GM19351 (cell line): ENCODE data around the gene SAMSN1.
"Not testable (repeated sequence)": the region's sequence is repeated elsewhere in the genome, so short reads cannot be mapped to it uniquely, and the experiment has no call there.

ENCODE experiments used
- ATAC-seq: cut with Tn5 transposase; IDR thresholded peaks from one replicate; pipeline ENCODE4 v1.9.1; 2021; ENCODE audit warnings: mild to moderate bottlenecking, moderate library complexity; ENCODE audit not compliant: unreplicated experiment

The SAMSN1 gene

DNA sequence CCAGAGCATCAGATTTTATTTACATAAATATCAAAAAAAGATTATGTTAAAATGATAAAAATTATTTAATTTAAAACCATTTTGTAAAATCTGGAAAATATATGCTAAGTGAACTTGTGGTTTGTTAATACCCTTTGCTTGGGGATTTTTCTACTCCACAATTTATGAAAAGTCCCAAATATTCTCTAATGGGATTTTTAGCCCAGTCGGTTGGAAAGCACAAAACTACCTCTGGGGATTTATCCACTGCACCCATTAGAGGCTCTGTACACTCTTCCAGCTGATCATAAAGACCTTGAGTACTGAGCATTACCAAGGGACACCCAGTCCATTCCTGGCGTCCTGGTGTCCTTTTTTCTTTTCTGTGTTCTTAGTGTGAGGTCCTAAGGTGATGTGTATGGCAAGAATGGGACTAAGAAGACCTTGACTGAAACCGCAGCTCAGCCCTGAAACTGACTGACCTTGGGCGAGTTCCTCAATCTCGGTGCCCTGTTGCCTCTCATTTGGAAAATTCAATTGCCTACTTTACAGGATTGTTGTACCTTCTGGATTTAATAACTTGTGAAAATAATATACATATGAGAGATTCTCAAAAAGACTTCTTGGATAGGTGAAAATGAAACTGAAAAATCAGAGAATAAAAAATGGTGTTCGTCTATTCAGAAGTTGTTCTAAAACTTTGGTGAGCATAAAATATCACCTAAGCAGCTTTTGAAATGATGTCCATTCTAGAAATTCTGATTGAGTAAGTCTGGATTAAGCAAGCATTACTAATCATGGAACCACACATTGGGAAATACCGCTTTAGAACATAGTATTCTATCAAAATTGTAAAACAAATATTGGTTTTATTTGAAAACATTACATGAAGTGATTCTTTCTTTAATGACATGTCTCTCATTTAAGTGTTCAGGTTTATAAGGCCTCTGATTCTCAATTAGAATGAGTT is 21.5 kb upstream of the SAMSN1 start:
- peak; percentile 60 for ATAC-seq

DNA sequence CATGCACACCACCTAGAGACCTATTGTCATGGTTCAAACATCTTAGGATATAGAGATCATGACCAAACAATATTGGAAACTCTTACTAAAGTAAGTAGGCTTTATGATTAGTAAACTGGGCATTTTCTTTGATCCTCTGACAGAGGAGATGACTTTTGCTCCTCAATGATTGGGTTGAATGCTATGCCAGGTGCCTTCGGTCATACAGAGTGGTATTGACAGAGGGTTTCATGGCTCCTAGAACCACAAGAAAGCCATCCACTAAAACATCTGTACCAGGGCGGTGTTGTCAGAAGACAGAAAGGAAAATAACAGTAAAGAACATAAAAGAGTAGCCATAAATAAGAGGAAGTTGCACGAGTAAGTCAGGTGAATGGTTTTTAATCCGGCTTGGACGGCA is 20.8 kb upstream of the SAMSN1 start:
- no peak for ATAC-seq

DNA sequence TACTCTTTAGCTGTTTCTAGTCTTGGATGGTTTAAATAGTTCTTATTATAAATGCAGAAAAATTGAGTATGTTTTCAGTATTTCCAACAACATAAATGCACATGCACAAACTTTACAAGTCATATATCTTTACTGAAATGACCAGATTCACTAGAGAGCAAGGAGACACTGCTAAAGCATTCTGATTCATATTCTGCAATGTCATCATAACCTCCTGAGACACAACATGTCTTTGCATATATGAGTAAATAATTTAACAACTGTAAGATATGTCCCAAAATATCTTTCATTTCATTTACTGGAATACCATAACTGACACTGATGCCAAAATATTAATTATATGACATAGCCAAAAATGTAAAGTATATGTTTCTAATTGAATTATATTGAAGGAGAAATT is 16.8 kb upstream of the SAMSN1 start:
- ATAC-seq: no peak

DNA sequence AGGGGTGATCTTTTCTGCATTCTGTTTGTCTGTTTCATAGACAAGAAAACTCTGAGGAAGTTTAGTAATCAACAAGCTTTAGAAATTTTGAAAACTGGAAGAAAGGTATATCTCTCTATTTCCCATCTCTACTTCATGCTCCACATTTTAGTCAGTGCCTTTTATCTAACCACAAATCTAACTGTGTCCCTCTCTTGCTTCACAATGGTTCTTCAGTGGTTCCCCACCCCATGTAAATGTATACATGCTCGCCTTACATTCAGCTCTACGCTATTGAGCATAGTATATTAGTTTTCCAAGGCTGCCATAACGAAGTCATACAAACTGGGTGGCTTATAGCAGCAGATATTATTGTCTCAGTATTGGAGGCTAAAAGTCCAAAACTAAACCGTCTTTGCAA is 14.4 kb upstream of the SAMSN1 start:
- ATAC-seq: no peak

DNA sequence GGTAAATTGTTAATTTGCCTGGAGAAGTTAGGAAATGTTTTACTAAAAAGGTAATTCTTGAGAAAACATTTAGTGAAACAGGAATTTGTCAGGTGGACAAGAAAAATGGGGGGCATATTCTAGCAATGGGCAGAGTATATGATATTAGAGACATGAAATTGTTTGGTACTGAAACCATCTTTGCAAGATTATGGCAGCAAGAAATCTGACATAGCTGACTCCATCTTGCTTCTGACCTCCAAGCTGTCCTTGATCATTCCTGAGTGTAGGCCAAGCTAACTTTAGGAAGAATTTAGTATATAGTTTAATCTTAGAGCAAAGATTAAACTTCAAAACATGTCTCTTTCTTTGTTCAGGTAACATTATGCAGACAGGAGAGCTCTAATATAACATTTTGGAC is 14.0 kb upstream of the SAMSN1 start:
- ATAC-seq: no peak

DNA sequence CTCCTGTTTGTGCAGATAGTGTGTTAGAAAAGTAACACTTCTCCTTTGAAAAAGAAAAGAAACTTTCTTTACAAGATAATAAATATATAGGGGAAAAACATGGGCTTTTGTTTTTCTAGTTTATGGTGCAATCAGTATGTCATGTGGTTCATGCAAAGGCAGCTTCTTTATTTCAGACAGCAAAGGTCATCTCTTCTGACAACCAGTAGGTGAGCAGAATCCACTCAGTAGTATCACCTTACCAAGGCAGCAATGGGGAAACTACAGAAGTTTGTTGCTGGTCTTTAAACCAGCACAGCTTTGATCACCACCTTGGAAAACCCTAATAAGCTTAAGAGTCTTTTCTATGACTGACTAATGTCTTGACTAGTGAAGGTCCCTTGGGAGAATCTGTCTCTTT is 13.0 kb upstream of the SAMSN1 start:
- peak; percentile 31 for ATAC-seq

DNA sequence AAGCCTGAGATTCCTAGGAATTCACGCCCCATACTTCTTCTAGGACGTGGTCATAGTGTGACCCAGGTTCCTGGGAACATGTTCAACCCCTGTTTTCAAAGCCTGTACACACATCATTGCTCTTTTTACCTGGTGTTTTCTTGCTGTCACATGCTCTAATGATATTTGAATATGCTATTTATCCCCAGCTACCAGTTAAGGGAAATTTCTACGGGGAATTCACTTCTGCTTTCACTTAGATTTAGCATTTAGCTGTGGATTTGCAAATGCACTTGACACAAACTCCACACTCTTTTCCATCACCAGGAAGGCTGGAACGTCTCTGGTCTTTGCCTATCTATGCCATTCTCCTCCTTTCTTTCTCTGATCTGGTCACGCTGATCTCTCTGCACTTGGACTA is 11.3 kb upstream of the SAMSN1 start:
- ATAC-seq: peak; percentile 39

DNA sequence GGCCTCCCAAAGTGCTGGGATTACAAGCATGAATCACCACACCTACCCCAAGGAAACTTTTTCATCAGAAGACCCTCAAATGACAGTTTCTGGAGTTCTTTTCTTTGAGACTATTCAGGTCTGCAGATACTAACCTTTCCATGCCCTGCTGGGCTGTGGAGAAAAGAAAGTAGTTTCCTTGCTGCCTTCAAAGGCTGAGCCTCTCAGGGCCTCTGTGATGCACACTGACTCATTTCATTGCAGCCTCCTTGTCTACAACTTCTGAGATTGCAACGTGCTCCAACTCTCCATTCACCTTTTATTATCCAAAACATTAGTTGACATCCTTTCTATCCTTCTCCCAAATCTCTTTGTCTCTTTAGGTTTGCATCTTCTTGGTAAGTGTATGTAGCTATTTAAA is 8.8 kb upstream of the SAMSN1 start:
- ATAC-seq: peak; percentile 40

DNA sequence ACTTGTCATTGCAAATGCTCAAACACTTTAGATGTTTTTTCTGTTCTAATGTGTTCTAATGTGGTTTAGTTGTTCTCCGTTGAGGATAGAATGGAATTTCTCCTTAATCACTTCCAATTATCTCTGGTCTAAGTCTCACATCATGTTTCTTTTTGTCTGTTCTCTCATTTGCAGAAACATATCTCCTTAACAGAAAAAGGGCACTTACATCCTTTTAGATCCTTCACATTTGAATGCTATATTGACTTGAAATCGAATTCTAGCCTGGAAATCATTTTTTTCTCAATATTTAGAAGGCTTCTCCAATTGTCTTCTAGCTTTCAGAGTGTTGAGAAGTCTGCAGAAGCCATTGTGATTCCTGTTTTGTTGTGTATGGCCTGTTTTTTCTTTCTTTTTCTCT is 7.3 kb upstream of the SAMSN1 start:
- ATAC-seq: no peak

DNA sequence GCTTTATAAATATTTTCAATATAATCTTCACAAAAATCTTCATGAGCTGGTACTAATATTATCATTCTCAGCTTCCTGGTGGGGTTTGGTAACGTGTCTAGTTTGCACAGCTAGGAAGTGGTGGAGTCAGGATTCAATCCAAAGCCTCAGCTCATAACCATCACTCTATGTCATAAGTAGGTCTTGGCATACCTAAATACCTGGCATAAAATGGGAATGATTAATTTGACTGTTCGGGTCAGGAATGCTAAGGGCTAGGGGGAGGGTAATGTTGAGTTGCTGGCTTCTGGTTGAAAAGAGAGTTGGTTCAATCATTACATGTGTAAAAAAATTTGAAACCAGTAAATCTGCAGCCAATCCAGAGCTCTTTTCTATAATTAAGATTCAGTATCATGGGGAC is 5.6 kb upstream of the SAMSN1 start:
- ATAC-seq: no peak

DNA sequence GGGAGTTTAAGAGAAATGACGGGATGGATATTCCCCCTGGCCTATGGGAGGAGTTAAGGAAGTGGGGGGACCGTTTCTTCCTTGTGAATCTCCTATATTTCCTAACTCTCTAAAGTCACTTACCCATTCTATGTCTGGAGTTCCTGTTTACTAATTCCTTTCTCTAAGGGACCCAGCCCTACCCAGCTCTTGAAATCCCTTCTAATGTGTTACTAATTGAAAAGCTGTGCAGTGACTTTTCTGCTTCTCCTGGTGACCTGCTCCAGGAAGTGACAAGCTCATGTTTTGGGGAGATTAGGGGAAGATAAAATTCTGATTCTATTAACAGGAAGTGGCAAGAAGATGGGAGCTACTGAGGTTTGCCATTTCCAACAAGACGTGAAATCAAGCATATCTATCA is 4.0 kb upstream of the SAMSN1 start:
- ATAC-seq: no peak

DNA sequence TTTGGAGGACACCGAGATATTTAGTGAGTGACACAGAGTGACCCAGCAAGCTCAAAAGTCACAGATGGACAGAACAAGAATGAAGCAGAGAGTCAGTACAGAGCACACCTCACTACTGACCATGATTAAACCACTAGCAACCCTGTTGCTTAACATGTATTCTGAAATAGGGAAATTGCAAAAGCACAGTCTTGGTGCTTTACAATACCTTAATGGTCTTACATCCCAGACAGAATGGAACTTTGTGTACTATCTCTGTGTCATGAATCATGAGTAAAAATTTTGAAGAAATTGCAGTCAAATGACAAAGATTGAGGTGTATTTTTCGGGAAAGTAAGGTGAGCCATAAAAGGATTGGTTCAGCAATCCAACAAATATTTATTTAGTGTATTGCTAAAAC is 2.7 kb upstream of the SAMSN1 start:
- ATAC-seq: no peak

DNA sequence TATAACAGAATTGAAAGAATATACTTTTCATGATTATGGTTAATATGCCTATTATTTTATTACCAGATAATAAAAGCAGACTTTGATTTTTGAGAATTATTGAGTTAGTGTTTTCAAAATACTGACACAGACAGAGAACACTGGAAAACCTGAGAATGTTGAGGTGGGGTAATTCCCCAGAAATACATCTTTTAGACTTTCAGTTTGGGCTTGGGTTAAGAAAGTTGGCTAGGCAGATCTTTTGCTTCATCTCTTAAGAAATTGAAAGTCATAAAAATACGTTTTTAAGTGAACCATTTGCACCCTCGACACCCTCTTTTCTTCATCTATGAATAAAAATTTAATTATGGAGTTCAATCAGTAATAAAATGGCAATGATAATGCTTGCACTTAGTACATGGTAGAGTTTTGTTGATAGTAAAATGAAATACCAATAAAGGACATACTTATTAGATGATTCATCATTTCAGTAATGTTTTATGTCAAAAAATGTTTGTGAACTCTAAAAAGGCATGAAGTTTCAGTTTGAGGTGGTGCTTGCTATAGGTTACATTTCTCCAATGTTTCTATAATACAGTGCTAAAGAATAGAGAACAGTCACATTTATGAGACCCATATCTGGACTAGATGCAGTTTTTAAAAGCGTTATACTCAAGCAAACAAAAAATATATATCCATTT is 1.9 kb upstream of the SAMSN1 start:
- peak; percentile 33 for ATAC-seq

DNA sequence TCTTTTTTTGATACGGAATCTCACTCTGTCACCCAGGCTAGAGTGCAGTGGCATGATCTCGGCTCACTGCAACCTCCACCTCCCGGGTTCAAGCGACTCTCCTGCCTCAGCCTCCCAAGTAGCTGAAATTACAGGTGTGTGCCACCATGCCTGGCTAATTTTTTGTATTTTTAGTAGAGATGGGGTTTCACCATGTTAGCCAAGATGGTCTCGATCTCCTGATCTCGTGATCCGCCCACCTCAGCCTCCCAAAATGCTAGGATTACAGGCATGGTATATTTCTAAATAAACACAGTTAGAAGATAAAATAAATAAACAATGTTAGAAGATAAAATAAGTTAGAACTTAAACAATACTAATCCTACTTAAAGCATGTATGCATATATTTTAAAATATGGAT is 604 bp upstream of the SAMSN1 start:
- not testable (repeated sequence) for ATAC-seq

DNA sequence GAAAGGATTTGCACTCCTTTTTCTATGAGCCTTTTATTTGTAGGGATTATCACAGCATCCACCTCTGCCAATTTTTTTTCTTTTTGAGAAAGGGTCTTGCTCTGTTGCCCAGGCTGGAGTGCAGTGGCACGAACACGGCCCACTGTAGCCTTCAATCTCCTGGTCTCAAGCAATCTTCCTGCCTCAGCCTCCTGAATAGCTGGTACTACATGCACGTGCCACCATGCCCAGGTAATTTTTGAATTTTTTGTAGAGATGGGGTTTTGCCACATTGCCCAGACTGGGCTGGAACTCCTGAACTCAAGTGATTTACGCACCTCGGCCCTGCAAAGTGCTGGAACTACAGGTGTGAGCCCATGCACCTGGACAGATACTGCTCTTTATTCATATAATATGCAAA is 2.1 kb downstream of the SAMSN1 start:
- no peak for ATAC-seq

DNA sequence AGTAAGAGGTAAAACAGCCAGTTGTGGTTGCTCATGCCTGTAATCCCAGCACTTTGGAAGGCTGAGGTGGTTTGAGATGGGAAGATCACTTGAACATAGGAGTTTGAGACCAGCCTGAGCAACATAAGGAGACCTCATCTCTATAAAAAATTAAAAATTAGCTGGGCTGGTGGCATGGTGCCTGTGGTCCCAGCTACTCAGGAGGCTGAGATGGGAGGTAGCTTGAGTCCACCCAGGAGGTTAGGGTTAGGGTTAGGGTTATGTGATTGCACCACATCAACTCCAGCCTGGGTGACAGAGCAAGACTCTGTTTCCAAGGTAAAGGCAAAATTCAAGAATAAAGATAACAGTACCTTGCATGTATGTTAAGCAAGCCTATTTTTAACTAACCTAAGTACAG is 3.5 kb downstream of the SAMSN1 start:
- ATAC-seq: no peak

DNA sequence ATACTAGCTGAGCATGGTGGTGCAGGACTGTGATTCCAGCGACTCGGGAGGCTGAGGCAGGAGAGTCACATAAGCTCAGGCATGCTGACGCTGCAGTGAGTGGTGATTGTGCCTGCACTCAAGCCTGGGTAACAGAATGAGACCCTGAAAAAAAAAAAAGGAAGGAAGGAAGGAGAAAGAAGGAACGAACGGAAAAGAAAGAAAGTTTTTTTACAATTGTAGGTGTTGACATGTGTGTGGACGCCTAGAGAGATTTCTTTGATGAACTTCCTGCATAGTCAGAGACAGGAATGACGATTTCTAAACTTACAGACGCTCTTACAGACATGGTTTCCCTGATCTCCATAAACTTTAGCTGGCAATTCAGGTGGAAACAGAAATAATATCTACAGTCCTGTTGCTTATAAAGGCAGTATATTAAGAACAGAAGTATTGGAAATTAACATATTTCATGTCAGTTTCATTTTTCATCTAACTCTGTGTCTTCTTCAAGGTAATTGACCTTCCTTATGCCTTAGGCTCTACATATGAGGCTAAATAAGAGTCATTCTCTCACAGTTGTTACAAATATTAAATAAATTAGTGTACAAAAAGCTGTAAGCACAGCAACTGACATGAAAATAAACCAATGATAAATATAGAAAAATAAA is 4.1 kb downstream of the SAMSN1 start:
- no peak for ATAC-seq

DNA sequence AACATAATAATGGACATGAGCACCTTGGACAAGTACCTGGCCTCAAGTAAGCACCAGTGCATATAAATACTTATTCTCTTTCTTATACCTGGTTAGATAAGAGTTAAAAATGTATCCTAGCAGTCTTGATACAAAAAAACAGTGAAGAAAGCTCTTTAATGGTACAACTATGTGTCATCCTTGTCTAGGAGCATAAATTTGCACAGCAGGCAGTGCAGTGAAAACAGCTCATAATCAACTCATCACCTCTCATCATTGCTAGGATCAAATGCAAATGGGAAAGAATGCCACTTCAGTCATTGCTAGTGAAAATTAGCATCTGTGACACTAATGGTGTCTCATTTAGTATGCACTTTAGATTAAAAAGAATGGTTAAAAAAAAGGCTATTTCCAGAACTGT is 7.6 kb downstream of the SAMSN1 start:
- no peak for ATAC-seq

DNA sequence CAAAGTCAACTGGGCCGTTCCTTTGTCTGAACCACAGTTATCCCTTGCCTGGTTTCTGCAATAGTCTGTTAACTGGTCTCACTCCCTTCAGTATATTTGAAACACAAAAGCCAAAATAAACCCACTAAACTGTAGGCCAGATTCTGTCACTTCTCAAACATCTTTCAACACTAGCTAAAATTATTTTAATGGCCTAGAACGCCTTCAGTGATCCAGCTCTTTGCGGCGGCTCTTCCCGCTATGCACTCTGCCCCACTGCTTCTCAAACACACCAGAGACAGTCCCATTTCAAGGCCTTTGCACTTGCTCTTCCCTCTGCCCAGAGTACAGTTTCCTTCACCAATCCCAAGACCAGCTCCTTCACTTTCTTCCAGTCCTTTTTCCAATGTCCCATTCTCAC is 9.2 kb downstream of the SAMSN1 start:
- ATAC-seq: no peak

DNA sequence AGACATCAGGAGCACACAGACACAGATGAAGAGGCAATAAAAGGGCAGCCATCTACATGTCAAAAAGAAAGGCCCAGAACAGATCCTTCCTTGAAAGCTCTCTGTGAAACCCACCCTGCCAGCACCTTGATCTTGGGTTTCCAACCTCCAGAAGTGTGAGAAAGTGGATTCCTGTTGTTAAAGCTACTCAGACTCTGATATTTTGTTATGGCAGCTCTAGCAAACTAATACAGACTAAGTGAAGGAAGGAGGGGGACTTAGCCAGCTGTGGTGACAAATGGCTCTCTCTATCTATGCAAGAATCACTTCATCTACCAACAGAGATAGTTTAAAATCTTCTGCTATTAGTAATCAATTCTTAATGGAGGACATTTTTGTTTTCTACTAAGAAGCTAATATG is 10.4 kb downstream of the SAMSN1 start:
- ATAC-seq: no peak

DNA sequence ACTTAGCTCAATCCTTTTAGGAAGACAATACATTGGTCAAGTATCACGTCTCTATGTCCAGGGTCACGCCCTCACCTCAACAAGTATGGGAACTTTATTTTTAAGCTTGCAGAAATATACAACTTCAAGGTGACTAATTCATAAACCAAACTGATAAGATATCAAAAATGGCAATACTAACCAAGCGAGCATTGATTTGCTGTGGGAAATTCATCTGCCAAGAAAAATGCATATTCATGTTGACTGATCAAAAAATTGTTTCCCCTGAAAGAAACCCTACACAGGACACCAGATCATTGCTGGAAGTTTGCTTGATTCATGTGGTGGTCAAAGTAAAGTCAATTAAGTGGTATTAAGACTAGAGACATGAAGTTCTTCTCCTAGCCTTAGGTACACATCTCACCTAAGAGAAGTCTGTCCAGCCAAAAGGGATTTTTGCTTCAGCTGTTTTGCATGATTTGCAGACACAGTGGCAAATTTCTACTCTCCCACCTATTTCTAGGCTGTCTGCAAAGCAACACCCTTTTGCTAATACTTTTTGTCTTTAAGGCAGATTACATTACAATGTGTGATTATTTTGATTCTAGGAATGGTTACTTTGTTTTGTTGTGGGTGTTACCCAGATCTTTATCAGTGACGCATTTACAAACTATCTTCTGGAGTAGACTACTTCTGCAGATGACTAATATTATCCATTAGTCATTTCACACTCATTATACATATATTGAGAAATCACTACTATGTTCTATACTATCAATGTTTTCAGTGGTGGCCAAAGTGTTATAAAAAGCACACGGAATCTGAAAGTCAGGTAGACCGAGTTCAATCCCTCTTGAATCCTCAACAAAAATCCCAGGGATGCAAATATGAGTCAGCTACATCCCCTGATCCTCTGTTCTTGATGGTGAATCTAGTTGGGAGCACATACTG is 12.4 kb downstream of the SAMSN1 start:
- peak; percentile 84 for ATAC-seq
